IgD-negative memory B cell (primary cell): ENCODE data around the gene URAD. TPM values are rescaled to one million over a fixed set of nuclear protein-coding genes. Genes with fewer than 3 reads are reported as not detected.
"Not testable (repeated sequence)": the region's sequence is repeated elsewhere in the genome, so short reads cannot be mapped to it uniquely, and the experiment has no call there.

Experiments used
- H3K27ac Mint-ChIP-seq, 3 donors: one replicate each; pipeline ENCODE4 v1.8.0; 2020 to 2022; ENCODE audit warnings: mild to moderate bottlenecking in 3 of 3, mixed read lengths in 3 of 3, moderate library complexity in 1 of 3
- H3K27me3 Mint-ChIP-seq: one replicate; pipeline ENCODE4 v1.8.0; 2021; ENCODE audit warnings: mixed read lengths
- H3K36me3 Mint-ChIP-seq: one replicate; pipeline ENCODE4 v1.8.0; 2020; ENCODE audit warnings: mild to moderate bottlenecking, mixed read lengths
- H3K4me1 Mint-ChIP-seq, 3 donors: one replicate each; pipeline ENCODE4 v1.8.0; 2020 to 2022; ENCODE audit warnings: mixed read lengths in 3 of 3, mild to moderate bottlenecking in 1 of 3
- H3K4me3 Mint-ChIP-seq, 4 donors: one replicate each; pipeline ENCODE4 v1.8.0; 2020 to 2022; ENCODE audit warnings: mild to moderate bottlenecking in 4 of 4, mixed read lengths in 4 of 4, moderate library complexity in 3 of 4
- H3K9me3 Mint-ChIP-seq, 3 donors: one replicate each; pipeline ENCODE4 v1.8.0; 2020 to 2021; ENCODE audit warnings: mixed read lengths in 3 of 3, mild to moderate bottlenecking in 1 of 3
- polyA plus RNA-seq: library from polyadenylated mRNA; unstranded; fragments of 300-500 nt; fragmentation: Illumina TruSeq; gene quantifications from one replicate; pipeline ENCODE4 v1.2.3, GENCODE V29; 2021

Gene URAD
- polyA plus RNA-seq, 1 donor from 2014 or later, result not detected

DNA sequence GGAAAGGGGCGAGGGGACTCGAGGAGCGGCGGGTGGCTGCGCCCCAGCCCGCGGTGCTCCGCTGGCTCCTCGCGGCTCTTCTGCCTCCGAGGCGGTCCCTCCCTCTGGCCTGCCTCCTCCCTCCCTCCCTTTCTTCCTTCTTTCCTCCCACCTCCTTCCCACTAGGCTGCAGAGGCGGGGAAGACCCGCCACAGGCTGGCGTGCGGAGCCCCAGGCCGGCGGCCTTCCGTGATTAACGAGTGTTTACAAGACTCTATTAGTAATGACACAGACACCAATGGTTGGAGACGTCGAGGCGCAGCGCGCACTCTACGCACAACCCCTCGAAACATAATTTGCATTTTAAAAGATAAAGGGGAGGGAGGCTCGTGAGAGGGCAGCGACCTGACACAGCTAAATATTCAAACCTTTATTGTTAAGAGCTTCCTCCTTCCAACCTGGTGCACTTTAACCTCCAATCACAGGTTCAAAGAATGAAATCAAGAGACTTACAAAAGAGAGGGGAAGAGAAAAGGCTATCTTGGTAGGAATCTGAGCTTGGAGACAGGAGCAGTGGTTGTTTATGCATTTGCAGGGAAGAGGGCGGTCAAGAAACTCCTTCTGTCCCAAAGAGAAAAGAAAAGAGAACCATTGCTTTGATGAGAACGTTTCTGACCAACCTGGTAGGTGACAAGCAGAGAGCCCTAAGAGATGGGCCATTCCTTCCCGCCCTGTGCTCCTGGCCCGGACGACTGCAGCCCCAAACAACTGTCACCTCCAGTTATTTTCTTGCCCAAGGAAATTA is 19.2 kb downstream of the URAD start, which contains the start of gene CDX2:
TSS of gene CDX2 (minus strand) at position 234 of the 784 bp plus-strand sequence. CDS start 309 bp downstream, outside the sequence.
- H3K4me1 Mint-ChIP-seq, result peaks cover 13 to 19% (median 18%) of the 10 kb centered on the region in 3 donors
- H3K27ac Mint-ChIP-seq, result peak within 1 kb of the TSS; percentile 32 to 62 (median 58)
- peak within 1 kb of the TSS; percentile 75 to 88 (median 77) for H3K4me3 Mint-ChIP-seq
- peaks cover 0 to 1% (median 0%) of the 10 kb centered on the region in 3 donors for H3K9me3 Mint-ChIP-seq
- no peaks in the 10 kb centered on the region for H3K36me3 Mint-ChIP-seq
- H3K27me3 Mint-ChIP-seq, result peaks cover 71% of the 10 kb centered on the region

DNA sequence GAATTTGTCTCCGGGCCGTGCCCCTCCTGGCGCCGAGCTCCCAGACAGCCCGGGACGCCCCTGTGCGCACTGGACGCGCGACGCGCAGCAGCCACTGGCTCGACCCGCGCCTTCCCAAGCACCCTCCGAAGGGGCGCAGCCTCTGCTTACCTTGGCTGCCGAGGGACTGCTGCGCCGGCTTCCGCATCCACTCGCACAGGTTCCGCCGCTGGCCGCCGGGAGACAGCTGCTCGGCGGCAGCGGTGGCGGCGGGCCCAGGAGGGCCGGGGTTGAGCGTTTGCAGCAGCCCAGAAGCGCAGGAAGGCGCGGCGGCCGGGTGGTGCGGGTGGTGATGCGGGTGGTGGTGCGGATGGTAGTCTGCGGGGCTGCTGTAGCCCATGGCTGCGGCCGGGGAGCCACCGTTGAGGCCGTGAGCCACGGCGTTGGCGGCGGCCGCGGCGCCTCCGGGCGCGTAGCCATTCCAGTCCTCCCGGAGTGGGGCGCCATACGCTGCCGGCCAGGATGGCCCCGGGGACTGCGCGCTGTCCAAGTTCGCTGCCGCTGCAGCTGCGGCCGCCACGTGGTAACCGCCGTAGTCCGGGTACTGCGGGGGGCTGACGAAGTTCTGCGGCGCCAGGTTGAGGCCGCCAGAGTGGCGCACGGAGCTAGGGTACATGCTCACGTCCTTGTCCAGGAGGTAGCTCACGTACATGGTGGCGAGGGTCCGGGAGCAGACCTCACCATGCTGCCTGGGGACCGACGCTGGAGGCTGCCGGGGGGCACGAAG is 20.0 kb downstream of the URAD start:
- H3K4me3 Mint-ChIP-seq, result peak overlapping the region in 2 of 4 donors; percentile 50 to 77
- peak overlapping the region in 1 of 3 donors; percentile 58 for H3K27ac Mint-ChIP-seq
- peaks cover 15 to 19% (median 18%) of the 10 kb centered on the region in 3 donors for H3K4me1 Mint-ChIP-seq
- peaks cover 0 to 1% (median 0%) of the 10 kb centered on the region in 3 donors for H3K9me3 Mint-ChIP-seq
- peaks cover 67% of the 10 kb centered on the region for H3K27me3 Mint-ChIP-seq
- no peaks in the 10 kb centered on the region for H3K36me3 Mint-ChIP-seq

DNA sequence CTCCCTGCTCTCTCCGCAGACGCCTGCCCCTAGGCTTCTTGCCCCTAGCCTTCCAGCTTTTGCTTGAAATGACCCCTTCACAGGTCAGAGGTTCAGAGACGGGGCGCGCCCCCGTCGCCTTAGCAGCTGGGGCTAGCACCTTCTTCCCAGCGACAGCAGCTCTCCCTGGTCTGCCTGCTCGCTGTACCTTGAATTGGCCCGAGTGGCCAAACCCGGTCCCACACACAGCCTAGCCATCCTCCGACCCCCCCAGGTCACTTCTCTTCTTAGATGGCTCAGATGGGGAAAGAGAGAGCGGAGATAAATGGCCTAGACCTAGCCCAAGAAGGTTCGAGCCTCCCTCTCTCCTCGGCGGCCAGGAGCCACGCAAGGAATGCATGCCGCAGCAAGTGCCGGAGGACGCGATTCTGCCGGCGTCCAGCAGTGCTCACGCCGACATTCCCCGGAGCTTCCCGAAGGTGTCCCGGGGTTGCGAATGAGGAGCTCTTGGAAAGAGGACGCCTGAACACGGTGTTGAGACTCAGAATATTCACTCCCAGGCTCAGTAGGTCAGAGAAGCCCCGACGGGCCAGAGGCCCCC is 20.7 kb downstream of the URAD start:
- Mint-ChIP-seq H3K27me3 (peaks cover 65% of the 10 kb centered on the region), H3K4me3 (peak overlapping the region; percentile 69 to 84 (median 76)), H3K27ac (peak overlapping the region; percentile 70 to 90 (median 80)), H3K9me3 (peaks cover 0 to 1% (median 0%) of the 10 kb centered on the region in 3 donors), H3K36me3 (no peaks in the 10 kb centered on the region), H3K4me1 (peaks cover 17 to 19% (median 18%) of the 10 kb centered on the region in 3 donors)

DNA sequence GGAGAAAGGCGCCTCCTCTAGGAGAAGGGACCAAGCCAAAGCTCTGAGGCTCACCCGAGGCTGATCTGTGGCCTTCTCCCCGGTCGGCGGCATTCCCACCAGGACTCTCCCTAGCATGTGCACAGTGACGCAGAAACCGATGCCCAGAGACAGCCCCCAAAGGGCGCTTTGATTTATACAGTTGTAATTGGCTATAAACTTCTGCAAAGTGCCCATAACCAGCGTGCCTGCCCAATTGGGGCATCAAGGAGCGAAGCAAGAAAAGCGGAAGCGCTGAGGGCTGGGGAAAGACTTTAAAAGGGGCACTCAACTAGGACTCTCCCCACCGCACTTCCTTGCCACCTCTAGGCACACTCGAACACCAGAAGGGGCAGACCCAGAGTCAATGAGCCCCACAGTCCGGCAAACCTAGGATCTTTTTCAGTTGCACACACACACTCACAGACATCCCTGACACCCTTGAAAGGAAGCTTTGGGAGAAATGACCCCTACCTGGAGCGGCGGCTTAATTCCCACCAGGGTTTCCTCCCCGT is 21.2 kb downstream of the URAD start:
- H3K4me3 Mint-ChIP-seq, result peak overlapping the region; percentile 69 to 84 (median 78)
- H3K36me3 Mint-ChIP-seq, result no peaks in the 10 kb centered on the region
- H3K4me1 Mint-ChIP-seq, result peaks cover 17 to 20% (median 18%) of the 10 kb centered on the region in 3 donors
- H3K9me3 Mint-ChIP-seq, result peaks cover 0 to 1% (median 0%) of the 10 kb centered on the region in 3 donors
- peaks cover 69% of the 10 kb centered on the region for H3K27me3 Mint-ChIP-seq
- H3K27ac Mint-ChIP-seq, result peak overlapping the region; percentile 70 to 90 (median 80)

DNA sequence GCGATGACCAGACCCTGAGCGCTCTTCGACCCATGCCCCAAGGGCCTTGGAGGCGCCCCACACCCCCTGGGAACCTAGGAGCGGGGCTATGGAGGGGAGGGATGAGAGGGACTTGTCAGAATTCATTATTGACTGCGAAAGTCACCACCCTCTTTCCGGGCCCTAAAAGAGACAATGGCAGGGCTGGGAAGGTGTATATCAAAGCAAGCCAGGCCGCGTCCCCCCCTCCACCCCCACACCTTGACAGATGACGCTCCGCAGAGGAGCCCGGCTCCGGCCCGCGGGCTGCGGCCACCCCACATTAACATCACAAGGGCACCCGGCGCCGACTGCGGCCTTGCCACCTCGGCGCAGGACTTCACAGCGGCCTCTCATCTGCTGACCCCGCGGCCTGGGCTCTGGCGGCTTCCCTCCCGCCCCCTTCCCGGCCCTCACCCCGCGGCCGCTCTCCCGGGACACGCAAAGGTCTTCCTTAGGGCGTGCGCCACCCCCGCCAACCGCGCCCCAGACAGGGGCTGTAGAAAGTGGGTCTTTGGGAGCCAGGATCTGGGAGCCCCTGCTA is 21.8 kb downstream of the URAD start:
- Mint-ChIP-seq H3K27ac (peak overlapping the region; percentile 70 to 90 (median 80)), H3K4me1 (peaks cover 17 to 24% (median 18%) of the 10 kb centered on the region in 3 donors), H3K9me3 (peaks cover 0 to 1% (median 0%) of the 10 kb centered on the region in 3 donors), H3K27me3 (peaks cover 72% of the 10 kb centered on the region), H3K4me3 (peak overlapping the region in 2 of 4 donors; percentile 77 to 80), H3K36me3 (no peaks in the 10 kb centered on the region)

DNA sequence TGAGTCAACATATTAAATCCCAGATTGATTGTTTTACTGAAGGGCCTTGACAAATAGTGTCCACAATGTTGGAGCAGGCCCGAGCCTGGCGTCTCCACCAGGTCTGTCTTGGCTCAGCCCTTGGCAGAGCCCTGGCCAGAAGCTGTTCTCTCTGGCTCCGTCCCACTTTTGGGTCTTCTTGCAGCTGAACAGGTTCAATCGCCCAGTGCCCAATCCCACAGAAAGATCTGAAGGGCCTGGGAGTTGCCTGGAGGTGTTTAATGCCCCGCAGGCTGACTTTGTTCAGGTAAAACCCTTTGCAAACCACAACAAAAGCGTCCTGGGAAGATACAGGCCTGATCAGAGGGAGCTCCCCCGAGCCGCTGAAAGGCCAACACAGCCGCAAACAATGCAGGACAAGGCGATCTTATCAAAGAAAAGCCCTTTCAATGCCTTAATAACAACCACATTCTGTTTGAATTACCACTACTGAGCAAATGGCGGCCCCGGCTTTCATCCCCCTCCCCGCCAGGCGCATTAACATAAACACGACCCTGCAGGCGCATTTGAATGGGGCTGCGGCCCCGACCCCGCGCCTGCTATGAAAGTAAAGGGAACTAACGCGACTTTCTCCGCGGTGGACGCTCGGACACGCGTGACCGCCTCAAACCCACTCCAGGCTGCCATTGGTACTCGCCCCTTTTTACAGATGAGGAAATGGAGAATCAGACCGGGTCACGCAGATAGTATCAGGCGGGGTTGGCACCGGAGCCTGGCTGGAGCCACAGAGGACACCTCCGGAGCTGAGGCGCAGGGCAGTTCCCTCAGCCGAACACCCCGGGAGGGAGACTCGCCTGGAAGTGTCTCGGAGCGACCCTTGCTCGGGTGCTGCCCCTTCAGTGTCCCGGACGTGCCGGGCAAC is 22.5 kb downstream of the URAD start:
- H3K4me3 Mint-ChIP-seq, result peak overlapping the region in 2 of 4 donors; percentile 46 to 79
- H3K36me3 Mint-ChIP-seq, result no peaks in the 10 kb centered on the region
- H3K27ac Mint-ChIP-seq, result peak overlapping the region in 2 of 3 donors; percentile 64 to 76
- H3K9me3 Mint-ChIP-seq, result peaks cover 0 to 1% (median 0%) of the 10 kb centered on the region in 3 donors
- H3K27me3 Mint-ChIP-seq, result peaks cover 72% of the 10 kb centered on the region
- H3K4me1 Mint-ChIP-seq, result peaks cover 18 to 28% (median 19%) of the 10 kb centered on the region in 3 donors

DNA sequence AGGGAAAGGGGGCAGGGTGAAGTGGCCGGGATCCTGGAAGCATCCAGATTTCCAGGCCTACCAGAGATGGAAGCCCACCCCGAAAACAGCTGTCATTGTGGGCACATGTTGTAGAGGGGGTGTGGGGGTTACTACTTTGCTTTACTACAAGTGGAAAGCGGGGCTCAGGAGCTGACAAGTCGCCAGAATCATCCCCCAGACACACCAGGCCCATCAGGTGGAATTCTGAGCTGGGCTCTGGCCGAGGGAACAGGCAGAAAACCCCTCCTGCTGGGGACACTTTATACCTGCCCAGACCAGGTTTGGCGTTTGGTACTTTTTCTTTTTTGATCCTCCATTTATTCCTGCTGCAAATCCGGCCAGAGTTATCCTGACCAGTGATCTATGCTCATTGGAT is 23.2 kb downstream of the URAD start:
- Mint-ChIP-seq H3K9me3 (peaks cover 0 to 1% (median 0%) of the 10 kb centered on the region in 3 donors), H3K36me3 (no peaks in the 10 kb centered on the region), H3K27me3 (peaks cover 69% of the 10 kb centered on the region), H3K4me3 (no peak overlapping the region), H3K27ac (peak overlapping the region in 1 of 3 donors; percentile 76), H3K4me1 (peaks cover 19 to 28% (median 21%) of the 10 kb centered on the region in 3 donors)

DNA sequence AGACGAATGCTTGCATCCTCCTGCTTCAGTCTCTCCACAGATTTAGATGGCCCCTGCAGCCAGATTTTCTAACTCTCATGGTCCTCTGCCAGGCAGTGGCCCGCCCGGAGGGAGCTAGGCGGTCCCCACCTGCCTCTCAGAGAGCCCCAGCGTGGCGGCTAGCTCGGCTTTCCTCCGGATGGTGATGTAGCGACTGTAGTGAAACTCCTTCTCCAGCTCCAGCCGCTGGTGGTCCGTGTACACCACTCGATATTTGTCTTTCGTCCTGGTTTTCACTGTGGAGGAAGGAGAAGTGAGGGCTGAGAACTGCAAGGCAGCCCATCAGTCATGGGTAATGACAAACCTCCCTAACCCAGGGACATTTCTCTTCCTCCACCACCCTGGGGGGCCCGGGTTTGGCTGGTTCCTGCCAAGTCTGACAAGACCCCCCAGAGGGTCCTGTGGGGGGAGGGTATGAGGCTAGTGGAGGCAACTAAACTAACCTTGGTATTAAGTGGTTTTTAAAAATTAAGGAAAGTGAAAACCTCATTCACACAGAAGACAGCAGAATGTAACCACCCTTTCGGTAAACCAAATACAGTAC is 23.7 kb downstream of the URAD start:
- no peak overlapping the region for H3K27ac Mint-ChIP-seq
- no peak overlapping the region for H3K4me3 Mint-ChIP-seq
- peaks cover 70% of the 10 kb centered on the region for H3K27me3 Mint-ChIP-seq
- H3K36me3 Mint-ChIP-seq, result no peaks in the 10 kb centered on the region
- H3K9me3 Mint-ChIP-seq, result peaks cover 0 to 1% (median 0%) of the 10 kb centered on the region in 3 donors
- H3K4me1 Mint-ChIP-seq, result peaks cover 22 to 26% (median 23%) of the 10 kb centered on the region in 3 donors

DNA sequence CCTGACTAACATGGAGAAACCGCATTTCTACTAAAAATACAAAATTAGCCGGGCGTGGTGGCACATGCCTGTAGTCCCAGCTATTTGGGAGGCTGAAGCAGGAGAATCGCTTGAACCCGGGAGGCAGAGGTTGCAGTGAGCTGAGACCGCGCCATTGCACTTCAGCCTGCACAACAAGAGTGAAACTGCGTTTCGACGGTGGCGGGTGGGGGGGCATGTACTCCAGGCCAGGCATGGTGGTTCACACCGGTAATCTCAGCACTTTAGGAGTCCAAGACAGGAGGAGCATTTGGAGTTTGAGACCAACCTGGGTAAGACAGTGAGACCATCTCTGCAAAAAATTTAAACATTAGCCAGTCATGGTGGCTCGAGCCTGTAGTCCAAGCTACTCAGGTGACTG is 24.3 kb downstream of the URAD start:
- not testable (repeated sequence) for H3K9me3 Mint-ChIP-seq, H3K27ac Mint-ChIP-seq, H3K36me3 Mint-ChIP-seq, H3K4me3 Mint-ChIP-seq
- Mint-ChIP-seq H3K27me3 (peaks cover 68% of the 10 kb centered on the region), H3K4me1 (peaks cover 18 to 20% (median 18%) of the 10 kb centered on the region in 3 donors)

DNA sequence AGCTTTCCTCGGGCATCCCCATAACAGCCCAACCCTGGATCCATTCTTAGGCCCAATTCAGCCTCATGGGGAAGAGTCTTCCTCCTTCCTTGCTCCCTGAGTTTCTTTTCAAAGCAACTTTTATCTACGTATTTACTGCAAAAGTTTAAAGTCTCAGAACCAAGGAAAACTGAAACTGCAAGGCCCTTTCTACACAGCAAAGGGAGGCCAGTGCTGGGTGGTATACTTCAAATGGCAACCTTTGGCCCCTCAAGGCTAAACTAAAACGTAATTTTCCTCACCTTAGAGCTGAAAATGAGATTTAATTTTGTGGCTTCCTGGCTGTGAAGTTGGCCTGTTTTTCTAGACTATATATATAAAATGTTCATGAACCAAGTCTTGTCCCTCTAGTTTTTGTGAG is 25.0 kb downstream of the URAD start:
- Mint-ChIP-seq H3K27me3 (peaks cover 72% of the 10 kb centered on the region), H3K36me3 (no peaks in the 10 kb centered on the region), H3K9me3 (peaks cover 0 to 1% (median 0%) of the 10 kb centered on the region in 3 donors), H3K4me3 (peak overlapping the region in 1 of 4 donors; percentile 57), H3K27ac (no peak overlapping the region), H3K4me1 (peaks cover 16 to 18% (median 16%) of the 10 kb centered on the region in 3 donors)

DNA sequence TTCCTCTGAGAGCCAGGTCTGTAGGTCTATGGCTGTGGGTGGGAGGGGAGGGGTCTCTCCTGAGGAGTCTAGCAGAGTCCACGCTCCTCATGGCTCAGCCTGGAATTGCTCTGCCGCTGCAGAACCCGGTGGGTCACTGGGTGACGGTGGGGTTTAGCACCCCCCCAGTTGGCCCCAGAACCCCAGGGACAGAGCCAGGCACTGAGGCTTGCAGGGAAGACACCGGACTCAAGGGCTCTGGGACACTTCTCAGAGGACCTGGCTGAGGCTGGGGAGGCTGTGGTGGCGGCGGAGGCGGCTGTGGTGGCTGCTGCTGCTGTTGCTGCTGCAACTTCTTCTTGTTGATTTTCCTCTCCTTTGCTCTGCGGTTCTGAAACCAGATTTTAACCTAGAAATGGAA is 25.5 kb downstream of the URAD start:
- peaks cover 76% of the 10 kb centered on the region for H3K27me3 Mint-ChIP-seq
- peaks cover 0 to 1% (median 0%) of the 10 kb centered on the region in 3 donors for H3K9me3 Mint-ChIP-seq
- no peak overlapping the region for H3K27ac Mint-ChIP-seq
- peak overlapping the region in 1 of 4 donors; percentile 57 for H3K4me3 Mint-ChIP-seq
- H3K36me3 Mint-ChIP-seq, result no peaks in the 10 kb centered on the region
- H3K4me1 Mint-ChIP-seq, result peaks cover 15 to 18% (median 16%) of the 10 kb centered on the region in 3 donors

DNA sequence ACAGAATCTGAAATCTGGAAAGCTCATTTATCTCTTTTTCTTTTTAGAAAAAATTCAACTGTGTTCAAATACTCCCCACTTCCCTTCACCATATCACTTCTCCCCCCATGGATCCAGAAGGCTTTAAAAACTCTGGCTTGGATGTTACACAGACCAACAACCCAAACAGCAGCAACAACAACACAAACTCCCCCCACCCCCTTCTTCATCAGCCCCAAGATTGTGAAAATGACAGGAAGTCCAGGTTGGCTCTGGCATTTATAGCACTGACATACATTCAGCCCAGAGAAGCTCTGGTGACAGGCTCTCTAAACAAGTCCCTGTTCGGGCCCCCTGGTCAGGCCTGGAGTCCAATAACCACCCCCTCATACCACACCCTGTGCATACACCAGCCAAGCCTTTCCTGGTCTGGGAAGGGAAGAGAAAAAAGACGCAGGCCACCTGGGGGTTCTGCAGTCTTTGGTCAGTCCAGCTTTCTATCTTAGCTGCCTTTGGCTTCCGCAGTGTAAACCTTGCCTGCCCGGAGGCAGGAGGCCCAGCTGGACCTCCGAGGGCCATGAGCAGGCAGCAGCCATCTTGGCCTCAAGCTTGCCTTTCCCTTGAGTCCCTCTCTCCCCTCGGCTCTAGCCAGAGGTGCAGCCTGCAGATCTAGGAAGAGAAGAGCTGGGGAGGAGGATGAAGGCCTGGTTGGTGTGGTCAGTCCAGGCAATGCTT is 26.2 kb downstream of the URAD start:
- peaks cover 0 to 1% (median 0%) of the 10 kb centered on the region in 3 donors for H3K9me3 Mint-ChIP-seq
- no peaks in the 10 kb centered on the region for H3K36me3 Mint-ChIP-seq
- peaks cover 9 to 14% (median 12%) of the 10 kb centered on the region in 3 donors for H3K4me1 Mint-ChIP-seq
- H3K27ac Mint-ChIP-seq, result peak overlapping the region in 1 of 3 donors; percentile 76
- H3K4me3 Mint-ChIP-seq, result peak overlapping the region in 2 of 4 donors; percentile 22 to 76
- peaks cover 74% of the 10 kb centered on the region for H3K27me3 Mint-ChIP-seq
